GM19193 (cell line): ENCODE data around the gene SLCO2B1.

Experiments used
- POLR2A ChIP-seq: IDR thresholded peaks from 4 replicates; pipeline ENCODE4 v1.6.1; 2011; ENCODE audit not compliant: insufficient read depth, insufficient read length; ENCODE audit errors: extremely low read depth

The SLCO2B1 gene

GRCh38 chr11:75249704-75250103 is 98.8 kb downstream of the SLCO2B1 start:
- TF ChIP-seq POLR2A: no peak

GRCh38 chr11:75254326-75254725 is 103.4 kb downstream of the SLCO2B1 start:
- TF ChIP-seq POLR2A: no peak
